Trophoblast cell (in vitro differentiated cells and primary cell): Measurements from ENCODE around the gene ZCCHC18.

Experiments used
- DNase-seq, 2 donors: peaks; one replicate each; pipeline ENCODE4 v3.0.0-alpha.2; 2016
- H2AFZ ChIP-seq: 2 replicates; pipeline ENCODE4 v1.6.1; 2013; ENCODE audit warnings: low read length, moderate library complexity, mild to moderate bottlenecking; ENCODE audit not compliant: insufficient read depth, poor library complexity
- H2AK5ac ChIP-seq: 2 replicates; pipeline ENCODE4 v1.6.1; 2013; ENCODE audit warnings: mild to moderate bottlenecking, low read length
- H2BK120ac ChIP-seq: 2 replicates; pipeline ENCODE4 v1.6.1; 2013; ENCODE audit warnings: low read length, mild to moderate bottlenecking, moderate library complexity; ENCODE audit not compliant: insufficient read depth, poor library complexity
- H2BK12ac ChIP-seq: 2 replicates; pipeline ENCODE4 v1.6.1; 2013; ENCODE audit warnings: mild to moderate bottlenecking, low read length, moderate library complexity
- H2BK5ac ChIP-seq: 2 replicates; pipeline ENCODE4 v1.6.1; 2013; ENCODE audit warnings: low read length, low read depth, moderate library complexity, mild to moderate bottlenecking; ENCODE audit not compliant: poor library complexity
- H3K14ac ChIP-seq: 2 replicates; pipeline ENCODE4 v1.6.1; 2013; ENCODE audit warnings: mild to moderate bottlenecking, low read length
- H3K18ac ChIP-seq: 2 replicates; pipeline ENCODE4 v1.6.1; 2013; ENCODE audit warnings: mild to moderate bottlenecking, low read length
- H3K23ac ChIP-seq: 2 replicates; pipeline ENCODE4 v1.6.1; 2013; ENCODE audit warnings: low read length
- H3K27ac ChIP-seq: 2 replicates; pipeline ENCODE4 v1.5.1; 2013; ENCODE audit warnings: low read depth, mild to moderate bottlenecking, inconsistent platforms, low read length, moderate library complexity
- H3K27me3 ChIP-seq: 2 replicates; pipeline ENCODE4 v1.6.1; 2013; ENCODE audit warnings: inconsistent platforms, mild to moderate bottlenecking, low read length, moderate library complexity; ENCODE audit not compliant: insufficient read depth
- H3K36me3 ChIP-seq, 2 experiments: 1 replicate in 1 of 2; 2 replicates in 1 of 2; pipeline ENCODE4 v1.6.1; 2013; ENCODE audit warnings: low read length in 2 of 2, mild to moderate bottlenecking in 2 of 2, moderate library complexity in 1 of 2; ENCODE audit not compliant: insufficient read depth in 2 of 2, control insufficient read depth in 1 of 2
- H3K4ac ChIP-seq: 2 replicates; pipeline ENCODE4 v1.6.1; 2013; ENCODE audit warnings: low read depth, mild to moderate bottlenecking, low read length, moderate library complexity
- H3K4me1 ChIP-seq, 2 experiments: 1 replicate in 1 of 2; 2 replicates in 1 of 2; pipeline ENCODE4 v1.6.1; 2013; ENCODE audit warnings: low read length in 2 of 2, mild to moderate bottlenecking in 2 of 2, moderate library complexity in 1 of 2; ENCODE audit not compliant: insufficient read depth in 2 of 2, control insufficient read depth in 1 of 2
- H3K4me2 ChIP-seq: 2 replicates; pipeline ENCODE4 v1.6.1; 2013; ENCODE audit warnings: inconsistent platforms, mild to moderate bottlenecking, low read length, moderate library complexity
- H3K4me3 ChIP-seq: 2 replicates; pipeline ENCODE4 v1.5.1; 2013; ENCODE audit warnings: mild to moderate bottlenecking, low read depth, low read length, inconsistent platforms
- H3K79me1 ChIP-seq: one replicate; pipeline ENCODE4 v1.6.1; 2013; ENCODE audit warnings: low read length
- H3K79me2 ChIP-seq: 2 replicates; pipeline ENCODE4 v1.6.1; 2013; ENCODE audit warnings: low read length, mild to moderate bottlenecking; ENCODE audit not compliant: control insufficient read depth, insufficient read depth, poor library complexity
- H3K9ac ChIP-seq: 2 replicates; pipeline ENCODE4 v1.6.1; 2013; ENCODE audit warnings: mild to moderate bottlenecking, low read length
- H3K9me3 ChIP-seq: 2 replicates; pipeline ENCODE4 v1.6.1; 2013; ENCODE audit warnings: low read depth, mild to moderate bottlenecking, control low read depth, inconsistent platforms, low read length; ENCODE audit not compliant: insufficient read depth
- H4K12ac ChIP-seq: 2 replicates; pipeline ENCODE4 v1.6.1; 2013; ENCODE audit warnings: low read depth, mild to moderate bottlenecking, low read length, moderate library complexity
- H4K8ac ChIP-seq: 2 replicates; pipeline ENCODE4 v1.6.1; 2013; ENCODE audit warnings: low read depth, mild to moderate bottlenecking, low read length, moderate library complexity
- H4K91ac ChIP-seq: one replicate; pipeline ENCODE4 v1.6.1; 2013; ENCODE audit warnings: low read depth, mild to moderate bottlenecking, low read length, moderate library complexity
- WGBS: extraction: QIAGEN DNeasy Blood & Tissue Kit; methylation state at CpG from one replicate; pipeline ENCODE4 v1.1.7; 2013; ENCODE audit warnings: missing lambda C conversion rate; ENCODE audit not compliant: insufficient read length, insufficient coverage; ENCODE audit errors: extremely low coverage; 5-methylcytosine and 5-hydroxymethylcytosine counted together

ZCCHC18 gene

GRCh38 chrX:104118765-104119164 is 6.4 kb downstream of the ZCCHC18 start:
- H4K91ac ChIP-seq = no peak overlapping the region
- H3K18ac ChIP-seq = no peak overlapping the region
- H3K9me3 ChIP-seq = no peaks in the 10 kb centered on the region
- H2BK5ac ChIP-seq = no peak overlapping the region
- H3K4me2 ChIP-seq = no peak overlapping the region
- WGBS = no CpG with 5 or more reads among the region's 1 CpG
- H4K12ac ChIP-seq = no peak overlapping the region
- H3K79me2 ChIP-seq = no peaks in the 10 kb centered on the region
- H3K9ac ChIP-seq = no peak overlapping the region
- no peak overlapping the region for H3K4me3 ChIP-seq
- no peak overlapping the region for H2BK120ac ChIP-seq
- DNase-seq = no peak
- no peak overlapping the region for H2BK12ac ChIP-seq
- H3K4me1 ChIP-seq = no peaks in the 10 kb centered on the region
- H2AFZ ChIP-seq = no peak overlapping the region
- H2AK5ac ChIP-seq = no peak overlapping the region
- H3K14ac ChIP-seq = no peak overlapping the region
- H3K79me1 ChIP-seq = no peaks in the 10 kb centered on the region
- H3K27me3 ChIP-seq = no peaks in the 10 kb centered on the region
- H3K23ac ChIP-seq = no peak overlapping the region
- H4K8ac ChIP-seq = no peak overlapping the region
- H3K36me3 ChIP-seq = no peaks in the 10 kb centered on the region
- H3K4ac ChIP-seq = no peak overlapping the region
- H3K27ac ChIP-seq = no peak overlapping the region

- no peak overlapping the region for H2BK12ac ChIP-seq
- no peak overlapping the region for H2BK120ac ChIP-seq
- H2AK5ac ChIP-seq = no peak overlapping the region
- H3K36me3 ChIP-seq = no peaks in the 10 kb centered on the region
- H3K23ac ChIP-seq = no peak overlapping the region
- no peak overlapping the region for H3K27ac ChIP-seq
- H3K4me3 ChIP-seq = no peak overlapping the region
- no peak overlapping the region for H4K12ac ChIP-seq
- H2BK5ac ChIP-seq = no peak overlapping the region
- no peak overlapping the region for H3K4ac ChIP-seq
- no peak overlapping the region for H2AFZ ChIP-seq
- no CpG with 5 or more reads among the region's 5 CpGs for WGBS
- H3K79me1 ChIP-seq = no peaks in the 10 kb centered on the region
- H3K27me3 ChIP-seq = no peaks in the 10 kb centered on the region
- no peak overlapping the region for H3K14ac ChIP-seq
- no peak overlapping the region for H4K91ac ChIP-seq
- H3K18ac ChIP-seq = no peak overlapping the region
- no peaks in the 10 kb centered on the region for H3K9me3 ChIP-seq
- H3K4me1 ChIP-seq = no peaks in the 10 kb centered on the region
- no peak overlapping the region for H3K4me2 ChIP-seq
- H3K79me2 ChIP-seq = no peaks in the 10 kb centered on the region
- no peak overlapping the region for H3K9ac ChIP-seq
- no peak overlapping the region for H4K8ac ChIP-seq
- no peak for DNase-seq
These were observed 10.5 kb downstream of the ZCCHC18 start for GRCh38 chrX:104122829-104123228.

GRCh38 chrX:104126856-104127255 is 14.5 kb downstream of the ZCCHC18 start:
- H3K18ac ChIP-seq = no peak overlapping the region
- H2AK5ac ChIP-seq = no peak overlapping the region
- no peaks in the 10 kb centered on the region for H3K4me1 ChIP-seq
- H3K4me2 ChIP-seq = no peak overlapping the region
- H3K36me3 ChIP-seq = peaks cover 0 to 2% of the 10 kb centered on the region in 2 experiments
- no peaks in the 10 kb centered on the region for H3K79me1 ChIP-seq
- no peak overlapping the region for H3K27ac ChIP-seq
- no peak for DNase-seq
- H3K9me3 ChIP-seq = no peaks in the 10 kb centered on the region
- no peak overlapping the region for H2BK12ac ChIP-seq
- H3K79me2 ChIP-seq = no peaks in the 10 kb centered on the region
- H2BK5ac ChIP-seq = no peak overlapping the region
- H3K27me3 ChIP-seq = no peaks in the 10 kb centered on the region
- no peak overlapping the region for H3K4me3 ChIP-seq
- no CpG with 5 or more reads among the region's 2 CpGs for WGBS
- no peak overlapping the region for H2BK120ac ChIP-seq
- H4K12ac ChIP-seq = no peak overlapping the region
- no peak overlapping the region for H4K8ac ChIP-seq
- no peak overlapping the region for H3K4ac ChIP-seq
- no peak overlapping the region for H4K91ac ChIP-seq
- no peak overlapping the region for H3K9ac ChIP-seq
- no peak overlapping the region for H2AFZ ChIP-seq
- H3K23ac ChIP-seq = no peak overlapping the region
- H3K14ac ChIP-seq = no peak overlapping the region

- Histone ChIP-seq H3K79me2 (no peaks in the 10 kb centered on the region), H4K91ac (no peak overlapping the region), H3K27ac (no peak overlapping the region), H2AK5ac (no peak overlapping the region), H3K4me2 (no peak overlapping the region), H3K18ac (no peak overlapping the region), H3K9ac (no peak overlapping the region), H3K4ac (no peak overlapping the region), H3K14ac (no peak overlapping the region), H3K79me1 (no peaks in the 10 kb centered on the region), H3K36me3 (peaks cover 0 to 2% of the 10 kb centered on the region in 2 experiments), H4K8ac (no peak overlapping the region), H2BK5ac (no peak overlapping the region), H2AFZ (no peak overlapping the region), H3K4me3 (no peak overlapping the region), H3K9me3 (no peaks in the 10 kb centered on the region), H3K23ac (no peak overlapping the region), H3K27me3 (no peaks in the 10 kb centered on the region), H3K4me1 (no peaks in the 10 kb centered on the region), H2BK120ac (no peak overlapping the region), H2BK12ac (no peak overlapping the region), H4K12ac (no peak overlapping the region)
- DNase-seq = no peak
- WGBS = no CpG with 5 or more reads among the region's 6 CpGs
These were observed 18.5 kb downstream of the ZCCHC18 start for GRCh38 chrX:104130808-104131207.
